NCI-H82 treated with DMSO at 0.1 percent for 48 hours (cell line): ENCODE data around the gene XG.
"Not testable (repeated sequence)": the region's sequence is repeated elsewhere in the genome, so short reads cannot be mapped to it uniquely, and the experiment has no call there.

Source experiments
- DNase-seq: peaks from one replicate; lab custom pipeline; 2025; ENCODE audit not compliant: unreplicated experiment; lab: John Stamatoyannopoulos, UW

XG gene, protein sequence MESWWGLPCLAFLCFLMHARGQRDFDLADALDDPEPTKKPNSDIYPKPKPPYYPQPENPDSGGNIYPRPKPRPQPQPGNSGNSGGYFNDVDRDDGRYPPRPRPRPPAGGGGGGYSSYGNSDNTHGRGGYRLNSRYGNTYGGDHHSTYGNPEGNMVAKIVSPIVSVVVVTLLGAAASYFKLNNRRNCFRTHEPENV

DNA sequence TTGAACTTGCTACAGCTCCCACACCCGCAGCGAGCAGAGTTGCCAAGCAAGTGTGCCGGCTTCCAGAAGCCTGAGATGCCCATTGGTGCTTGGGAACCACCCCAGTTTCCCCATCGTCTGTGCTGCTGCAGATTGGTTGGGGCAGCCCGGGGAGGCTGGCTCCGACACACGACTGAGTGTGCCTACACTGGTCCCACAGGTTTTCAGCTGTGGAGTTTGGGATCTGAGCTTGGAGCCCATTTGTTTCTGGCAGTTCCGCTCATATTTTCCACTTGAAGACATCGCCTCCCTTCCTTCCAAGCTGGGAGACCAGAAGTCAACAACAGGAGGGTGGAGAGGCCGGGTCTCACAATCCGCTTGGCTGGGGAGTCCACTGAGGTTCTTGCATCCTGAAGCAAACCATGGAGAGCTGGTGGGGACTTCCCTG, at the start of gene XG:
Gene XG, plus strand, starts transcription at position 167 of the 427 bp plus-strand sequence. Its CDS starts 235 bp downstream, at position 402.
- DNase-seq = not testable (repeated sequence)

GRCh38 chrX:2703991-2704369, 47.9 kb upstream of the XG start:
- DNase-seq = no peak

GRCh38 chrX:2705046-2705832, 46.6 kb upstream of the XG start:
- DNase-seq = no peak

- DNase-seq = no peak
Measured at GRCh38 chrX:2707334-2707760, 44.5 kb upstream of the XG start.

- no peak for DNase-seq
Measured at GRCh38 chrX:2708021-2708420, 43.8 kb upstream of the XG start.

DNA sequence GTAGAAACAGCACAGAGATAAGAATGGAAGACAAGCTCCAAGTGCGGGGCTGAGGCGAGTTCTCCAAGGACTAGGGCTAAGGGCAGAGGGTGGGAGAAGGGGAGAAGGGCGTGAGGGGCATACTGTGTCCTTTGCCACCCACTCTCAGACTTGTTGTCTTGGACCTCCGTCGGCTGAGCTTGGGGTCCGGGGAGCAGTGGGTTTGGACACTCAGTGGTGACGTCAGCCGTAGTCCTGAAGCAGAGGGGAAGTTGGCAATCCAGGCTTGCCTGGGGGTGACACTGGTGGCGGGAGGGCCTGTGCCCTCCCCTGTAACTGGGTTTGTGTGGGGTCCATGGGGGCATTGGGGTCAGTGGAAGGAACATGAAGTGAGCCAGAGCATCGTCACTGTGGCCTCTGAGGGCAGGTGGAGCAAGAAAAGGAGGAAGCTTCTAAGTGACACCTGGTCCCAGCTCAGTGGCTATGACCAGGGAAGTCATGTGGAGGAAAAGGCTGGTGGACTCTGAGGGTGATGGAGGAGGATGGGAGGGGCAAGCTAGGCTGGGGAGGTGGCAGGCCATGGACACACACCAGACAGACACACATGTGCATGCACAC, 43.1 kb upstream of the XG start:
- no peak for DNase-seq

DNA sequence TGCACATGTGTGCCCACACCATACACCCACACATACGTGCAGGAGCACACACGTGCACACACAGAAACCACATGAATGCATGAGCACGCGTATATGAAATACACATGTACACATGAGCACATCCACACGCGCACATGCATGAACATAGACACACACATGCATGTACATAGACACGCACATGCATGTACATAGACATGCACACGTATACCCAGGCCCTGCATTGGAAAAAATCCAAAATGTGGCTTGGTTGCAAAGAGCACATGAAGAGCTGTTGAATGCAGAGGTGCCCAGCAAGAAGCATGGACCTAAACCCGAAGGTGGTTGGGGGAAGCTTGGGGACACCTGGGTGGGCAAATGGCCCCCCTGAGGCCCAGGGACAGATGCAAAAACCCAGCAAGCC, 42.3 kb upstream of the XG start:
- no peak for DNase-seq

DNA sequence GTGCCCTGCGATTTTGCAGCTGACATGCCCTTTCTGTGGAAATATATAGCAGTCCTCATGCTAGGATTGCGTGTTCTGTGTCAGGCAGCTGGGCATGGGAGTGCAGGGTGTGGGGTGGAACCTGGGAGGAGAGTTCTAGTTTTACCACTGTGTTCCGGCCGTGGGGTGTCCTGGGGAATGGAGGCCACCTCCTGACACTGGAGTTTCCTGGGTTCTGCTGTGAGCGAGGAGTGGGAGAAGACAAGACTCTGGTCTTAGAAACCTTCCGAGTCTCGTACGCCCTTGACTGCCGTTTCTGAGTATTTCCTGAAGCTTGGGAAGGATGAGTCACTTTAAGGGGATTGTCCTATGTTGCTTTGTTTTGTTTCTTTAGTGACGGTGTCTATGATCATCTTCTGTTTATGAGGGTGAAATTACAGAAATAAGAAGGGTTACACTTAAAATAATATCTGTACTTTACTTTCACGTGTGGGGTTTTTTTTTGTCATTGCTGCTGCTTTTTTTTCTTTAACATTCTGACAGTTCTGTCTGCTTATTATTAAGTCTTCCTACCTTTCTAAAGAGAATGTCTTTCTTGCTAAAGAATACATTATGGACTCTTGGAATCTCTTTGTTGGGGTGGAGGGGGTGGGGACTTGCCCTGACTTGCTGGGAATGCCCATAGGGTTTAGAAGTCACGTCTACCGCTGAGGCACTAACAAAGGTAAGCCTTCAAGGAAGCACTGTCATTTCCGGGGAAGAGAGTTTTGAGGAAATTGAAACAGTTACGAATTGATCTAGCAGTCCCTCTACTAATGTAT, 41.6 kb upstream of the XG start:
- DNase-seq = no peak

DNA sequence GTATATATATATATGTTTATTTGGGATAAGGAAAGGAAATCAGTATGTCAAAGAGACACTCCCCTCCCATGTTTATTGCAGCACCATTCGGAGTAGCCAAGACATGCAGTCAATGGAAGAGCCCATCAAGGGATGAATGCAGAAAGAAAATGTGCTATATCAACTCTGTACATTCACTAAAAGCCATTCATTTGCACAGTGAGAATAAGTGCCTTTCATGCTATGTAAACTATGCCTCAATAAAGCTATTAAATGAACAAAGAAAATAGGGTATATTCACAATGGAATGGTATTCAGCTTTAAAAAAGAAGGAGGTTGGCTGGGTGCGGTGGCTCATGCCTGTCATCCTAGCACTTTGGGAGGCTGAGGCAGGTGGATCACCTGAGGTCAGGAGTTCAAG, 40.4 kb upstream of the XG start:
- DNase-seq = no peak

GRCh38 chrX:2712428-2712827, 39.4 kb upstream of the XG start:
- DNase-seq = no peak

DNA sequence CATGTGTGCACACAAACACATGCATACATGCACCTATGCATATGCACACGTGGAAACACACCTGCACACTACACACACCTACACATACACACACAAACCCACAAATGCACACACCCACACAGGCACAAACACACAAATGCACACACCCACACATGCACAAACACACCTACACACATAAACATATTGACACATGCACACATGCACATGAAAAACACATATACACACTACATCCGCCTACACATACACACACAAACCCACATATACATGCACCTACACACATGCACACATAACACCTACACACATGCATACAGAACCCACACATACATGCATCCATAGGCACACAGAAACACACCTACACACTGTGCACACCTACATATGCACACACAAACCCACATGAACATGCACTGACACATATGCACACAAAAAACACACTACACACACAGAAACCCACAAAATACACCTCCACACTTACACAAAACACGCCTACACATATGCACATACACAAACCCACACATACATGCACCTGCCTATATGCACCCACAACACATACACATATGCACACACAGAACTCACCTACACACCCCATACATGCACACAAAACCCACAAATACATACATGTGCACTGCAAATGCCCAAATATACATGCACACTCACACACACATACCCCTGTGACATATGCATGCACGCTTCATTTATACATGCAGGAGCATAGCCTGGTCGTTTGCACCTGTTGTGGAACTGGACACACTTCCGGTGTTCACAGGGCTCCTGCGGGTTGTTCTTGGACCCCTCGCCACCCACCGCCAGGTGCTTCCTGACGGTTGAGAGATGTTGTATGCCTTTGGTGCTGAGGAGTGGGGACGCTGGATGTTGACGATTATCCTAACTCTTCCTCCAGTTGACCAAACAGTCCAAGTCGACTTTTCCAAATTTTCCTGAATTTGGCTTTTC, 38.7 kb upstream of the XG start:
- no peak for DNase-seq

- no peak for DNase-seq
Measured at GRCh38 chrX:2714551-2714950, 37.3 kb upstream of the XG start.

DNA sequence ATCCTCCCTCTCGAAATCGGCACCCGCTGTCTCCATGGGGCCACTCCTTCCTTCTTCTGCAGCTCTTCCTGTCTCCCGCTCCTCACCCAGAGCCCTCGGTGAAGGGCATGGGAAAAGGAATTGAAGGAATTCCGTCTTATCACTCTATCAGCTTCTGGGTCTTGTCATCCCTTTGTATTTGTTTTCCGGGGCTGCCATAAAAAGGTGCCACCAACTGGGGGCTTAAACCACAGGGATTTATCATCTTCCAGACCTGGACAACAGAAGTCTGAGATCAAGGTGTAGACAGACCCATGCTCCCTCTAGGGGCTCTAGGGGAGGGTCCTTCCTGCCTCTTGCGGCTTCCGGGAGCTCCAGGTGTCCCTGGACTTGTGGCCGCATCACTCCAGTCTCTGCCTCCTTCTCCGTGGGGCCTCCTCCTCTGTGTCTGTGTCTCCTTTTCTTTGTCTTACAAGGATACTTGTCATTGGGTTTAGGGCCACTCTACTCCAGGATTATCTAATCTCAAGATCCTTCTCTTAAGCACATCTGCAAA, 36.7 kb upstream of the XG start:
- no peak for DNase-seq

DNA sequence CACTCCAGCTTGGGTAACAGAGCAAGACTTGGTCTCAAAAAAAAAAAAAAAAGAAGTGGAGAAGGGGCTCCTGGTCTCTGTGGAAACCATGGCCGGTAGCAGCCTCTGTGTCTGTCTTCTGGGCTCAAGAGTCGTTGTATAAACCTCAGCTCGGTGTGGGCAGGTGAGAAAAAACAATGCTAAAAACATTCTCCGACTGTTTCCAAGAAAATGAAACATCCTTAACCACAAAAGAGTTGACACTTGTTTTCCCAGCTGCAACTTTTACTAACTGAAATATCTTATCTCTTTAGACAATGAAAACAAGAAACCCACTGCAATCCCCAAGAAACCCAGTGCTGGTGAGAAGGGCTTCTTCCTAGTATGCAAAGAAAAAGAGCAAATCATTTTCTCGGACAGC, 34.5 kb upstream of the XG start:
- DNase-seq = no peak

- no peak for DNase-seq
Measured at GRCh38 chrX:2718821-2719220, 33.0 kb upstream of the XG start.

DNA sequence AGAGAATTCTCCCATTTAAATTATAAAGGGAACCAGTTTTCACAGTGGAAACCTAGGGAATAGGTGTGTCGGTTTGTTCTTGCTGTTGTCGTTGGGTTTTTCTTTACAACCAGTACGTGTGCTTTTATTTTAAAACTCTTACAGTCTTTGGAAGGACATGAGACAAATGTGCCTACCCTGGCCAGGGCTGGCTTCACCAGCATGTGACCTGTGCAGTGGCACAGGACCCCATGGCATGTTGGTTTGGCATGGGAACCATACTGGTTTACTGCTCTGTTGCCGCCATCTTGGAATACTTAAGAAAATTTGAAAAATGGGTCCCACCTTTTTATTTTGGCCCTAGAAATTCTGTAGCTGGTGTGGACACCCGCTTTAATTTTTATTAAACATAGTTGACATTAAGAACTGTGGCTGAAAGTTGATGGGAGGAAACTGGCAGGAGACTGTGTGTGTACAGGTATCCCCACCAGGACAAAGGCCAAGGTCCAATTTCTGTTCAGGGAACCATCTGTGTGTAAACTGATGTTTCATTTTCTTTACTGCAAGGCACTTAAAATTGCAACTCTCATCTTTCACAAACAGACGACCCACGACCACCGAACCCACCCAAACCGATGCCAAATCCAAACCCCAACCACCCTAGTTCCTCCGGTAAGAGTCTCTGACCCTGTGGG, 31.9 kb upstream of the XG start:
- no peak for DNase-seq

DNA sequence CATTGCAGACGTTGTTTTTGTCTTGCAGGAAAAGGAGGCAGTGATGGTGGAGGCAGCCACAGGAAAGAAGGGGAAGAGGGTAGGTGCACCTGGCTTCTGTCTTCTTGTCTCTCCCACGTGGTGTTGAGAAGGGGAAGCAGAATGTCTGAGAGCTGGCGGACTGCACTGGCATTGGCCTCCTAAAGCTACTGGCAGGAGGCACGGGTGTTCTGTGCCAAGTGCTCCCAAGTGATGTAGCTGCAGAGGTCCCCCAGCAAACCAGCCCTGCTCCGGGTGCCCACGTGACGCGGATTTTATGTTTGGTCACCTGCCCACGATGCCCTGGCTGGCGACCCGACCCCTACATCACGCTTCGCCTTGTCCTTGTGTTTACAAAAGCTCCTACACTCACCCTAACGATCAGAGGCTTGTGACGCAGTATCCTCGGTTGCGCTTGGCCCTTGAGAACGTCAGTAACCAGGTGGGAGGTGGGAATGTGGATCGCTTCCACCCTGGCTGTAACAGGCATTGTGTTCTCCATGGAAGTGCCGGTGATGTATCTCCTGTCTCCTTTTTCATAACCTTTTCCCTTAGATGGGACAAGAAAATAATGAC, 28.5 kb upstream of the XG start:
- DNase-seq = no peak

GRCh38 chrX:2727264-2727663, 24.6 kb upstream of the XG start:
- DNase-seq = not testable (repeated sequence)

DNA sequence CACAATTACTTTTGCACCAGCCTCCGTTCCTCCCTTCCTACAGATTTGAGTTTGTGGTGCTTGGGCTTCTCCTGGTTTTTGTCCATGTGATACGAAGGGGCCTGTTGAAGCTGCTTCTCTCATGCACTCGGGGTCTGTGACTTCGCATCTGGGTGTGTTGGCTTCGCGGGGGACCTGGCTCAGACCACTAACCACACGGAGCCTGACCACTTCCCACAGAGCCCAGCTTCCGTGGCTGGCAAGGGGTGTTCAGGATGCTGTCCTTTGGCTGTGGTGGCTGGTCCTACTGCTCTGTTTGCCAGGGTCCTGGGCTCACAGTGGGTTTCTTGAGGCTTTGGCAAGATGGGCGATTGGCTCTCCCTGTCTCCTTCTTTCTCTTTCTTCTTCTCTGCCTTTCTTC, 19.8 kb upstream of the XG start:
- DNase-seq = no peak
